Cardiac fibroblast (primary cell): ENCODE data around the gene GET4.

Experiments used
- DNase-seq, 2 donors: peaks; one replicate each; pipeline versions ENCODE4 v3.0.0 to v3.0.0-alpha.2; 2010; ENCODE audit warnings: low read depth in 2 of 2
- H3K4me3 ChIP-seq, 2 donors: replicated peaks in 1 of 2; 1 replicate in 1 of 2; 2 replicates in 1 of 2; pipeline ENCODE4 v1.5.1; 2011; ENCODE audit warnings: low read depth in 2 of 2, low read length in 2 of 2, mild to moderate bottlenecking in 2 of 2, moderate library complexity in 1 of 2
- CTCF ChIP-seq: IDR thresholded peaks from one replicate; pipeline ENCODE4 v1.5.1; 2011; ENCODE audit warnings: low read depth, mild to moderate bottlenecking, low read length, inconsistent platforms

Gene GET4

GRCh38 chr7:931871-932650, 55.7 kb downstream of the GET4 start:
- no peak for DNase-seq
- H3K4me3 ChIP-seq = no peak overlapping the region
- TF ChIP-seq CTCF = no peak

- no peak for DNase-seq
- no peak overlapping the region for H3K4me3 ChIP-seq
- TF ChIP-seq CTCF = no peak
These were observed 56.3 kb downstream of the GET4 start for GRCh38 chr7:932651-932975.

- no peak for TF ChIP-seq CTCF
- H3K4me3 ChIP-seq = no peak overlapping the region
- no peak for DNase-seq
These were observed 58.3 kb downstream of the GET4 start for GRCh38 chr7:934469-935163.

GRCh38 chr7:935164-935873, 59.0 kb downstream of the GET4 start:
- H3K4me3 ChIP-seq = no peak overlapping the region
- TF ChIP-seq CTCF = no peak
- DNase-seq = no peak

- no peak overlapping the region for H3K4me3 ChIP-seq
- no peak for TF ChIP-seq CTCF
- no peak for DNase-seq
These were observed 59.6 kb downstream of the GET4 start for GRCh38 chr7:935874-936385.

GRCh38 chr7:936386-937054, 60.2 kb downstream of the GET4 start:
- TF ChIP-seq CTCF = no peak
- no peak overlapping the region for H3K4me3 ChIP-seq
- DNase-seq = peak in 1 of 2 donors; percentile 76
